Psoas muscle (tissue), 8 donors: ENCODE measurements around the gene PIGK. TPM values are rescaled to one million over a fixed set of nuclear protein-coding genes. Genes with fewer than 3 reads are reported as not detected.
"Not testable (repeated sequence)": the region's sequence is repeated elsewhere in the genome, so short reads cannot be mapped to it uniquely, and the experiment has no call there.

Source experiments
- ATAC-seq, 4 donors: fragments of 200-7000 bp; cut with Tn5 transposase; one replicate each; pipeline ENCODE4 v1.9.1; 2020; ENCODE audit warnings: moderate library complexity in 3 of 4, mild to moderate bottlenecking in 2 of 4
- DNase-seq, 2 donors: peaks; one replicate each; pipeline ENCODE4 v3.0.0-alpha.2; 2020
- H3K27ac ChIP-seq: fragments of 200-600 bp; one replicate; pipeline ENCODE4 v1.8.0; 2022
- H3K27me3 ChIP-seq, 3 donors: fragments of 200-600 bp in 1 of 3; one replicate each; pipeline versions ENCODE4 v1.6.1 to v1.8.0; 2013 to 2022; ENCODE audit warnings: low read length in 2 of 3, mild to moderate bottlenecking in 2 of 3, moderate library complexity in 1 of 3; ENCODE audit not compliant: insufficient read depth in 3 of 3
- H3K36me3 ChIP-seq, 2 donors: fragments of 200-600 bp in 1 of 2; one replicate each; pipeline versions ENCODE4 v1.6.1 to v1.8.0; 2013 to 2022; ENCODE audit warnings: low read depth in 1 of 2, mild to moderate bottlenecking in 1 of 2, moderate library complexity in 1 of 2; ENCODE audit not compliant: insufficient read depth in 1 of 2
- H3K4me1 ChIP-seq: fragments of 200-600 bp; one replicate; pipeline ENCODE4 v1.8.0; 2022
- H3K4me3 ChIP-seq: fragments of 200-600 bp; one replicate; pipeline ENCODE4 v1.8.0; 2022; ENCODE audit warnings: mild to moderate bottlenecking
- H3K9me3 ChIP-seq: fragments of 200-600 bp; one replicate; pipeline ENCODE4 v1.8.0; 2022
- WGBS, 3 donors: extraction: QIAGEN DNeasy Blood & Tissue Kit; methylation state at CpG; one replicate each; pipeline versions ENCODE4 v1.1.6 to v1.1.7; 2013; 5-methylcytosine and 5-hydroxymethylcytosine counted together
- intact Hi-C, 2 donors: fragments of 100-400 bp; cut with DNase I; formaldehyde crosslinking; loops; one replicate each; pipeline versions ENCODE4 v1.11.0 to v1.14.2; 2022
- polyA plus RNA-seq, 3 donors: library from polyadenylated mRNA; stranded (reverse); fragments of 200-250 nt; gene quantifications; one replicate each; pipeline ENCODE4 v1.2.3, GENCODE V29; 2013
- total RNA-seq, 4 donors: library from RNA; stranded (reverse); fragmentation: NEBNext Ultra II Directional in 2 of 4; extraction: Animal tissue kit (Norgen Biotek cat#: 25700) in 2 of 4; gene quantifications; one replicate each; pipeline versions ENCODE4 v1.2.1 to v1.2.4, GENCODE V29; 2021 to 2023
- TF ChIP-seq, protein P1 (sequence below): fragments of 200-600 bp; IDR thresholded peaks from one replicate; pipeline ENCODE4 v1.8.0; 2022; ENCODE audit warnings: antibody characterized with exemption
- donor health status: healthy with polysubstance abuse.
- donor health status: DM: no; HTN: no; CAD: no; lungs with moderate emphysema.
- donor health status: Bipolar disorder and iron deficiency.
- donor health status: healthy.
- donor health status: DM: yes; HTN: yes; CAD: no.
- donor health status: DM: no; HTN: no; CAD: no.
- donor health status: DM: no; HTN: no; CAD: no.
- donor health status: DM: yes; HTN: yes; CAD: no.

The PIGK gene
- total and polyA plus RNA-seq, 7 donors = 4.8 to 13.2 (median 11.8) TPM

DNA sequence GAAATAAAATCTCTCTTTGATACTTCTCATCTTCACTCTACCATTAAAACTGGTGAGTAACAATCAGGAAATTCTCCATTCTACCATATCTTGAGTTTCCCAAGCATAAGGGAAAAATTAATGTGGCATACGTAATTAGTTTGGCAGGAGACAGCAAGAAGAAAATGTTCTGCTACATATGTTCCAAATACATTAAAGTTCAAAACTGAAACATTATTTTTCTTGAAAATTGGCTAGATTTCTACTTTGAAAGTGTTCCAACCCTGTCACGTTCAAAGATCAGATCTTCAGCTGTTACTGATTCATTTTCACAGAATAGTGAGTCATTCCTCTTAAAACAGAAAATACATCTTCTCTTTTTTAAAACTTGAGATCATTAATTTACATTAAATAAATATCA lies 48.5 kb downstream of the PIGK start:
- H3K9me3 ChIP-seq = no peaks in the 10 kb centered on the region
- intact Hi-C loops = no loop called here
- DNase-seq (no peak), ATAC-seq (no peak)
- no peaks in the 10 kb centered on the region for H3K36me3 ChIP-seq
- TF ChIP-seq, protein P1, sequence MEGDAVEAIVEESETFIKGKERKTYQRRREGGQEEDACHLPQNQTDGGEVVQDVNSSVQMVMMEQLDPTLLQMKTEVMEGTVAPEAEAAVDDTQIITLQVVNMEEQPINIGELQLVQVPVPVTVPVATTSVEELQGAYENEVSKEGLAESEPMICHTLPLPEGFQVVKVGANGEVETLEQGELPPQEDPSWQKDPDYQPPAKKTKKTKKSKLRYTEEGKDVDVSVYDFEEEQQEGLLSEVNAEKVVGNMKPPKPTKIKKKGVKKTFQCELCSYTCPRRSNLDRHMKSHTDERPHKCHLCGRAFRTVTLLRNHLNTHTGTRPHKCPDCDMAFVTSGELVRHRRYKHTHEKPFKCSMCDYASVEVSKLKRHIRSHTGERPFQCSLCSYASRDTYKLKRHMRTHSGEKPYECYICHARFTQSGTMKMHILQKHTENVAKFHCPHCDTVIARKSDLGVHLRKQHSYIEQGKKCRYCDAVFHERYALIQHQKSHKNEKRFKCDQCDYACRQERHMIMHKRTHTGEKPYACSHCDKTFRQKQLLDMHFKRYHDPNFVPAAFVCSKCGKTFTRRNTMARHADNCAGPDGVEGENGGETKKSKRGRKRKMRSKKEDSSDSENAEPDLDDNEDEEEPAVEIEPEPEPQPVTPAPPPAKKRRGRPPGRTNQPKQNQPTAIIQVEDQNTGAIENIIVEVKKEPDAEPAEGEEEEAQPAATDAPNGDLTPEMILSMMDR = no peak
- H3K4me1 ChIP-seq = no peaks in the 10 kb centered on the region
- 55 to 66% (median 55%) methylated on average over 2 of the region's 2 CpGs for WGBS, 3 donors
- no peak overlapping the region for H3K27ac ChIP-seq
- no peak overlapping the region for H3K4me3 ChIP-seq
- H3K27me3 ChIP-seq = no peaks in the 10 kb centered on the region

DNA sequence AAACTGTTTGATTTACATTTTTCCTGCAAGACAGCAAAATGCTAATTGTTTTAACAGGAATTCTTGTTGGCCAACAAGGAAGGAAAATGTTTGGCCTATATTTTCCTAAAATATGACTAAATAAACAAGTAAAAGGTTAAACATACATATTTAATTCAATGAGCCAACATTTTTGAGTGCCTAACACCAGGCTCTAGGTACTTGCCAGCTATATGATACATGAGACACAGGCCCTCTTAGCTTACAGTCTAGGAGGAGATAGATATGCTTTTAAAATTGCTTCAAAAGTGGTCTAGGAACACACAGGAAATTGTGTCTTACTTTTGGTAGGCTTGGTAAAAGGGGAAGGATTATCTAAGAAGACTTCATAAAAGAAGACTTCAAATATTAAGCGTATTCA lies 50.9 kb downstream of the PIGK start:
- no peaks in the 10 kb centered on the region for H3K27me3 ChIP-seq
- H3K9me3 ChIP-seq = no peaks in the 10 kb centered on the region
- H3K27ac ChIP-seq = no peak overlapping the region
- intact Hi-C loops = no loop called here
- H3K4me3 ChIP-seq = no peak overlapping the region
- TF ChIP-seq, protein P1 = no peak
- no peak for ATAC-seq
- H3K36me3 ChIP-seq = no peaks in the 10 kb centered on the region
- no peak for DNase-seq
- H3K4me1 ChIP-seq = no peaks in the 10 kb centered on the region
- 95 to 99% (median 95%) methylated on average over 1 of the region's 1 CpG for WGBS, 3 donors

DNA sequence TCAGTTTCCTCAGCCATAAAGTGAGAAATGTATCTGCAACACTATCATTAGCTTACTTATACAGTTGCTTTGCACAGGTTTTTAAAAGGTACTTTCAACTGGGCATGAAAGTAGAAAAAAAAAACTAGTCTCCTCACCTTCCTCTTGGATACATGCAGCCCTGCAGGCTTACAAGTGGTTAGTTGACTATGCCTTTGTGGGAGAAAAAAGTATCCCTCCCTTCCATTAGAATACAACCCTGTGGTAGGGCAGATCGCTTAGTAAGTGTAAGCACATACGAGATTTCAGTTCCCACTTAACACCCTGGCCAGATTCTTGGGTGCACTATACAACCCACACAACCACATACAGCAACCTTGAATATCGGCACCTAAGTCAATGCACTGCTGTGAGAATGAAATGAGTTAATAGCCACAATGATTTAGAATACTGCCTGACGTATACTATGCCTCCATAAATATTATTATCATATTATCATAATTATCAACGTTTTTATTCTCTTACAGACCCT lies 54.7 kb downstream of the PIGK start:
- H3K4me3 ChIP-seq = no peak overlapping the region
- 87 to 91% (median 90%) methylated on average over 5 of the region's 5 CpGs for WGBS, 3 donors
- ATAC-seq (no peak), DNase-seq (no peak)
- no peaks in the 10 kb centered on the region for H3K4me1 ChIP-seq
- TF ChIP-seq, protein P1 = no peak
- peaks cover 0 to 29% of the 10 kb centered on the region in 2 donors for H3K36me3 ChIP-seq
- no peaks in the 10 kb centered on the region for H3K9me3 ChIP-seq
- no peaks in the 10 kb centered on the region for H3K27me3 ChIP-seq
- no peak overlapping the region for H3K27ac ChIP-seq
- intact Hi-C loops = no loop called here

DNA sequence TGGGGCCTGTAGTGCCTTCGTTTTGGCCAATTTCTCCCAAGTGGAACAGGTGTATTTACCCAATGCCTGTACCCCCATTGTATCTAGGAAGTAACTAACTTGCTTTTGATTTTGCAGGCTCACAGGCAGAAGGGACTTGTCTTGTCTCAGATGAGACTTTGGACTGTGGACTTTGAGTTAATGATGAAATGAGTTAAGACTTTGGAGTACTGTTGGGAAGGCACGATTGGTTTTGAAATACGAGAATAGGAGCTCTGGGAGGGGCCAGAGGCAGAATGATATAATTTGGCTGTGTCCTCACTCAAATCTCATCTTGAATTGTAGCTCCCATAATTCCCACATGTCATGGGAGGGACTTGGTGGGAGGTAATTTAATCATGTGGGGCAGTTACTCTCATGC lies 59.5 kb downstream of the PIGK start:
- intact Hi-C loops = loop anchor here in 1 of 2 donors (10.0 kb wide), 1 partner anchor 965 kb away; no protein-coding TSS in a partner anchor
- not testable (repeated sequence) for H3K27ac ChIP-seq, H3K4me3 ChIP-seq, H3K9me3 ChIP-seq, H3K4me1 ChIP-seq, DNase-seq, ATAC-seq, H3K27me3 ChIP-seq
- 86 to 94% (median 89%) methylated on average over 3 of the region's 3 CpGs for WGBS, 3 donors
- H3K36me3 ChIP-seq = peaks cover 5 to 40% of the 10 kb centered on the region in 2 donors

DNA sequence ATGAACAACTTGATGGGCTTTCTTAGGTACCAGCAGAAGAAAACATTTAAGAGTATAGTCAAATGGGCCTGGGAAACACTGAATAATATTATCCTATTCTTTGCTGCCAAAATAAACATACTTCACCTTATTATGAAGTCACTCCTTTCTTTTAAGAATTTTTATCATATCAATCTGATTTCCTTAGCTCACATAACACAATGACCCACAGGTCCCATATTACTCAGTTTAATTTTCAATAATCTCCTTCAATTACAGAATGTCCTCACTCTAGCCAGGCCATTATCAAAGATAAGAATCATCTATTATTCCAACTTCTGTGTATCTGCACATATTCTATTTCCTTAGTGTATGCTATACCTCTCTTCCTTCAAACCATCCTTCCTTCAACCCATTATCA lies 63.0 kb downstream of the PIGK start:
- H3K27ac ChIP-seq = no peak overlapping the region
- no peak overlapping the region for H3K4me3 ChIP-seq
- no peaks in the 10 kb centered on the region for H3K27me3 ChIP-seq
- H3K4me1 ChIP-seq = no peaks in the 10 kb centered on the region
- TF ChIP-seq, protein P1 = no peak
- DNase-seq (no peak), ATAC-seq (no peak)
- intact Hi-C loops = loop anchor here in 1 of 2 donors (10.0 kb wide), 1 partner anchor 969 kb away; no protein-coding TSS in a partner anchor
- peaks cover 5 to 44% of the 10 kb centered on the region in 2 donors for H3K36me3 ChIP-seq
- no peaks in the 10 kb centered on the region for H3K9me3 ChIP-seq
